ENCODE results near the gene NAA60. TPM values are rescaled to one million over a fixed set of nuclear protein-coding genes. Genes with fewer than 3 reads are reported as not detected.

NAA60 gene
- total and polyA plus RNA-seq, 2 of the 13 experiments (the other 11 are each of a cell fraction or from before 2014, with no cell fraction given) = 14.7 to 32.0 TPM

- Histone ChIP-seq H3K27me3 (ENCODE audit: control insufficient read depth in 1 of 2, insufficient read depth in 2 of 2, low read length in 2 of 2) (no peaks in the 10 kb centered on the region), H3K4me2 (ENCODE audit: low read depth, low read length) (no peak overlapping the region), H3K4me1 (ENCODE audit: insufficient read depth, low read length) (peaks cover 16% of the 10 kb centered on the region), H3K27ac (ENCODE audit: extremely low read length, insufficient read depth, low read length) (no peak overlapping the region), H3K9me3 (ENCODE audit: low read length) (no peaks in the 10 kb centered on the region), H3K9ac (ENCODE audit: insufficient read depth, low read depth, low read length) (no peak overlapping the region), H2AFZ (ENCODE audit: low read length) (no peak overlapping the region), H3K79me2 (ENCODE audit: insufficient read depth, low read length) (peaks cover 2% of the 10 kb centered on the region), H3K36me3 (replicated peaks in 1 of 2; ENCODE audit: control insufficient read depth in 1 of 2, insufficient read depth in 2 of 2, low read length in 2 of 2) (peaks cover 27 to 54% of the 10 kb centered on the region in 2 experiments), H3K4me3 (replicated peaks in 1 of 3; ENCODE audit: insufficient read depth in 1 of 3, low read depth in 2 of 3, low read length in 3 of 3) (no peak overlapping the region), H4K20me1 (ENCODE audit: insufficient read depth, low read length) (peaks cover 5% of the 10 kb centered on the region; the same call in 1 of the 2 replicates)
- 85% methylated on average over 11 of the region's 15 CpGs for WGBS (ENCODE audit: low lambda C conversion rate)
- BruUV-seq (replicated peaks) = no TSS peak
- POLR2A ChIA-PET = interaction anchor here (1.4 kb wide), 1 partner anchor 84 kb away, joined by 6 read pairs; the partner anchor contains the start of genes ZNF174 and ZSCAN32
- CTCF ChIA-PET (ENCODE audit: low intra/inter-chr PET ratio, low total read pairs) = no interaction called here
- intact Hi-C loops (cut with micrococcal nuclease; ENCODE audit: unreplicated experiment) (no loop called here), in situ Hi-C loops (cut with HindIII; ENCODE audit: extremely low pct_ligation_motif_present, low pct_unique_long_range_greater_than_20kb) (no loop called here)
- no peak for ATAC-seq
- DNase-seq (ENCODE audit: low spot score) = no peak
- TF ChIP-seq RBM22 (optimal IDR thresholded peaks at IDR 0.05; ENCODE audit: low read length) (peak; percentile 25), ETV5 (CRISPR knock-in tag; IDR thresholded peaks at IDR 0.05; ENCODE audit: borderline replicate concordance) (no peak), AGO2 (optimal IDR thresholded peaks at IDR 0.05; ENCODE audit: low read depth, low read length) (peak; percentile 7)
- no peak for FAIRE-seq
Measured at GRCh38 chr16:3485097-3485745, 41.7 kb downstream of the NAA60 start.

- peak; percentile 12 for TF ChIP-seq SRSF1 (optimal IDR thresholded peaks at IDR 0.05; ENCODE audit: low read depth, low read length)
- no peak for TF ChIP-seq ZNF256 (CRISPR knock-in tag; conservative IDR thresholded peaks at IDR 0.05)
- peak; percentile 93 for TF ChIP-seq AGO2 (optimal IDR thresholded peaks at IDR 0.05; ENCODE audit: low read depth, low read length)
- H2AFZ ChIP-seq (ENCODE audit: low read length) = no peak overlapping the region
- 100% methylated on average over 1 of the region's 20 CpGs for WGBS (ENCODE audit: low lambda C conversion rate)
- H3K27me3 ChIP-seq (ENCODE audit: control insufficient read depth in 1 of 2, insufficient read depth in 2 of 2, low read length in 2 of 2) = no peaks in the 10 kb centered on the region
- no peak overlapping the region for H3K27ac ChIP-seq (ENCODE audit: extremely low read length, insufficient read depth, low read length)
- H3K79me2 ChIP-seq (ENCODE audit: insufficient read depth, low read length) = peaks cover under 1% of the 10 kb centered on the region
- peaks cover 26 to 54% of the 10 kb centered on the region in 2 experiments for H3K36me3 ChIP-seq (replicated peaks in 1 of 2; ENCODE audit: control insufficient read depth in 1 of 2, insufficient read depth in 2 of 2, low read length in 2 of 2)
- ChIA-PET CTCF (ENCODE audit: low intra/inter-chr PET ratio, low total read pairs) (no interaction called here), POLR2A (interaction anchor here (1.4 kb wide), 1 partner anchor 85 kb away, joined by 6 read pairs; the partner anchor contains the start of genes ZNF174 and ZSCAN32)
- no peak overlapping the region for H3K9ac ChIP-seq (ENCODE audit: insufficient read depth, low read depth, low read length)
- ATAC-seq (no peak), DNase-seq (ENCODE audit: low spot score) (no peak), FAIRE-seq (no peak)
- intact Hi-C loops (cut with micrococcal nuclease; ENCODE audit: unreplicated experiment) (no loop called here), in situ Hi-C loops (cut with HindIII; ENCODE audit: extremely low pct_ligation_motif_present, low pct_unique_long_range_greater_than_20kb) (no loop called here)
- no peak overlapping the region for H3K4me2 ChIP-seq (ENCODE audit: low read depth, low read length)
- peaks cover 15% of the 10 kb centered on the region for H3K4me1 ChIP-seq (ENCODE audit: insufficient read depth, low read length)
- no TSS peak for BruUV-seq (replicated peaks)
- H3K4me3 ChIP-seq (replicated peaks in 1 of 3; ENCODE audit: insufficient read depth in 1 of 3, low read depth in 2 of 3, low read length in 3 of 3) = no peak overlapping the region
- H4K20me1 ChIP-seq (ENCODE audit: insufficient read depth, low read length) = peaks cover 5% of the 10 kb centered on the region; the same call in 1 of the 2 replicates
- no peaks in the 10 kb centered on the region for H3K9me3 ChIP-seq (ENCODE audit: low read length)
Measured at GRCh38 chr16:3485821-3486505, 42.5 kb downstream of the NAA60 start.
